Esophagus muscularis mucosa (tissue), 4 donors: ENCODE measurements around the gene MRM2. TPM values are rescaled to one million over a fixed set of nuclear protein-coding genes. Genes with fewer than 3 reads are reported as not detected.

Experiments used
- DNase-seq: peaks from one replicate; pipeline ENCODE4 v3.0.0-alpha.2; 2017; ENCODE audit errors: extremely low spot score
- H3K27ac ChIP-seq, 4 donors: fragments of 200-600 bp; sonication (generic); replicated peaks in 1 of 4; 1 replicate in 3 of 4; 2 replicates in 1 of 4; pipeline ENCODE4 v1.5.1; 2016 to 2019; ENCODE audit warnings: mild to moderate bottlenecking in 1 of 4
- H3K27me3 ChIP-seq, 4 donors: fragments of 200-600 bp; sonication (generic); one replicate each; pipeline versions ENCODE4 v1.5.1 to v1.6.0; 2016 to 2019
- H3K36me3 ChIP-seq, 4 donors: fragments of 200-600 bp; sonication (generic); one replicate each; pipeline ENCODE4 v1.5.1; 2016 to 2019
- H3K4me1 ChIP-seq, 4 donors: fragments of 200-600 bp; sonication (generic); one replicate each; pipeline ENCODE4 v1.5.1; 2016 to 2019
- H3K4me3 ChIP-seq, 4 donors: fragments of 200-600 bp; sonication (generic); 1 replicate in 2 of 4; 2 replicates in 2 of 4; pipeline ENCODE4 v1.5.1; 2016 to 2019; ENCODE audit warnings: mild to moderate bottlenecking in 4 of 4, moderate library complexity in 1 of 4
- H3K9me3 ChIP-seq, 4 donors: fragments of 200-600 bp; sonication (generic); 1 replicate in 3 of 4; 2 replicates in 1 of 4; pipeline ENCODE4 v1.5.1; 2016 to 2019
- EP300 ChIP-seq: sonication (generic); formaldehyde crosslinking; IDR thresholded peaks from one replicate; pipeline ENCODE4 v1.6.1; 2017; ENCODE audit warnings: antibody characterized with exemption
- POLR2A ChIP-seq: fragments of 450-650 bp; IDR thresholded peaks from one replicate; pipeline ENCODE4 v1.6.1; 2017; ENCODE audit warnings: antibody characterized with exemption, moderate library complexity, mild to moderate bottlenecking, low read depth
- POLR2AphosphoS5 ChIP-seq, 2 donors: sonication (generic); formaldehyde crosslinking; IDR thresholded peaks; one replicate each; pipeline ENCODE4 v1.6.1; 2017; ENCODE audit warnings: antibody characterized with exemption in 2 of 2
- WGBS: methylation state at CpG from one replicate; pipeline ENCODE4 v1.1.5; 2018; 5-methylcytosine and 5-hydroxymethylcytosine counted together
- intact Hi-C: fragments of 100-400 bp; cut with DNase I; formaldehyde crosslinking; loops from one replicate; pipeline ENCODE4 v1.15.1; 2023
- total RNA-seq, 4 donors: library from RNA; depleted of rRNA; stranded (reverse); fragments of >200 nt; gene quantifications; one replicate each; pipeline versions ENCODE4 v1.1.0 to v1.2.1, GENCODE V29; 2016
- TF ChIP-seq, protein P1 (sequence below), 3 experiments: fragments of 200-600 bp in 2 of 3; fragments of 450-650 bp in 1 of 3; sonication (generic) in 2 of 3; IDR thresholded peaks; one replicate each; pipeline ENCODE4 v1.5.1; 2017 to 2019; ENCODE audit warnings: antibody characterized with exemption in 3 of 3, mild to moderate bottlenecking in 2 of 3, moderate library complexity in 1 of 3

The MRM2 gene
- total RNA-seq, 4 donors from 2014 or later = 13.3 to 20.3 (median 16.5) TPM

DNA sequence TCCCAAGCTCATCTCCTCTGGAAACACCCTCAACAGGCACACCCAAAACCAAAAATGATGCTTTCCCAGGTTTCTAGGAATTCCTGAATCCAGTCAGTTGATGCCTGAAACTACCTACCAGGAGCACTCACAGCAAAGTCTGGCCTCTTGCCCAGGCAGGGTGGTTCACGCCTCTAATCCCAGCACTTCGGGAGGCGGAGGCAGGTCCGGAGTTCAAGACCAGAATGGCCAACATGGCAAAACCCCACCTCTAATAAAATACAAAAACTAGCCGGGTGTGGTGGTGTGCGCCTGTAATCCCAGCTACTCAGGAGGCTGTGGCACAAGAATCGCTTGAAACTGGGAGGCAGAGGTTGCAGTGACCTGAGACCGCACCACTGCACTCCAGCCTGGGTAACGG is 11.1 kb downstream of the MRM2 start:
- Histone ChIP-seq H3K4me3 (no peak overlapping the region), H3K9me3 (no peaks in the 10 kb centered on the region), H3K36me3 (peaks cover 19 to 59% (median 50%) of the 10 kb centered on the region in 4 donors), H3K4me1 (peaks cover 24 to 45% (median 34%) of the 10 kb centered on the region in 4 donors), H3K27ac (no peak overlapping the region), H3K27me3 (no peaks in the 10 kb centered on the region)
- WGBS = 90% methylated on average over 9 of the region's 9 CpGs
- no peak for DNase-seq
- TF ChIP-seq EP300 (no peak), POLR2AphosphoS5 (IDR thresholded peaks at IDR 0.05) (no peak)
- intact Hi-C loops = no loop called here

DNA sequence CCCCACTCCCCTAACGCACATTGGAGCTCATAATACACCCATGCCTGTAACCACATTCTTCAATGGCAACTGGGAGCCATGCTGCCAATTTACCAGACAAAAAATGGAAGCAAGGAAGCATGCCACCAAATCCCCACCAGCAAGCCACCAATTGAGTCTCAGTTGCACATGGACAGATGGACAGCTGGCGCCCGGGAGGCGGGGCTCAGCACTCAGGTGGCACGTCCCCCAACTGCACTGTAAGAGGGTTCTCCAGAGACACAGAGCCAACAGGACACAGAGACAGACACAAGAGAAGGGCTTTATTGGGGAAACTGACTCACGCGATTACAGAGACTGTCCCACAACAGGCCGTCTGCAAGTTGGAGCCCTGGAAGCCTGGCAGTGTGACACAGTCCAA is 11.8 kb downstream of the MRM2 start:
- intact Hi-C loops = no loop called here
- Histone ChIP-seq H3K36me3 (peaks cover 21 to 59% (median 53%) of the 10 kb centered on the region in 4 donors), H3K27me3 (no peaks in the 10 kb centered on the region), H3K27ac (no peak overlapping the region), H3K9me3 (no peaks in the 10 kb centered on the region), H3K4me1 (peaks cover 24 to 45% (median 34%) of the 10 kb centered on the region in 4 donors), H3K4me3 (no peak overlapping the region)
- no peak for DNase-seq
- no peak for TF ChIP-seq POLR2A
- TF ChIP-seq, protein P1, sequence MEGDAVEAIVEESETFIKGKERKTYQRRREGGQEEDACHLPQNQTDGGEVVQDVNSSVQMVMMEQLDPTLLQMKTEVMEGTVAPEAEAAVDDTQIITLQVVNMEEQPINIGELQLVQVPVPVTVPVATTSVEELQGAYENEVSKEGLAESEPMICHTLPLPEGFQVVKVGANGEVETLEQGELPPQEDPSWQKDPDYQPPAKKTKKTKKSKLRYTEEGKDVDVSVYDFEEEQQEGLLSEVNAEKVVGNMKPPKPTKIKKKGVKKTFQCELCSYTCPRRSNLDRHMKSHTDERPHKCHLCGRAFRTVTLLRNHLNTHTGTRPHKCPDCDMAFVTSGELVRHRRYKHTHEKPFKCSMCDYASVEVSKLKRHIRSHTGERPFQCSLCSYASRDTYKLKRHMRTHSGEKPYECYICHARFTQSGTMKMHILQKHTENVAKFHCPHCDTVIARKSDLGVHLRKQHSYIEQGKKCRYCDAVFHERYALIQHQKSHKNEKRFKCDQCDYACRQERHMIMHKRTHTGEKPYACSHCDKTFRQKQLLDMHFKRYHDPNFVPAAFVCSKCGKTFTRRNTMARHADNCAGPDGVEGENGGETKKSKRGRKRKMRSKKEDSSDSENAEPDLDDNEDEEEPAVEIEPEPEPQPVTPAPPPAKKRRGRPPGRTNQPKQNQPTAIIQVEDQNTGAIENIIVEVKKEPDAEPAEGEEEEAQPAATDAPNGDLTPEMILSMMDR (IDR thresholded peaks at IDR 0.05) = no peak
- TF ChIP-seq POLR2AphosphoS5 (IDR thresholded peaks at IDR 0.05) = no peak
- TF ChIP-seq EP300 = no peak
- WGBS = 94% methylated on average over 5 of the region's 8 CpGs

DNA sequence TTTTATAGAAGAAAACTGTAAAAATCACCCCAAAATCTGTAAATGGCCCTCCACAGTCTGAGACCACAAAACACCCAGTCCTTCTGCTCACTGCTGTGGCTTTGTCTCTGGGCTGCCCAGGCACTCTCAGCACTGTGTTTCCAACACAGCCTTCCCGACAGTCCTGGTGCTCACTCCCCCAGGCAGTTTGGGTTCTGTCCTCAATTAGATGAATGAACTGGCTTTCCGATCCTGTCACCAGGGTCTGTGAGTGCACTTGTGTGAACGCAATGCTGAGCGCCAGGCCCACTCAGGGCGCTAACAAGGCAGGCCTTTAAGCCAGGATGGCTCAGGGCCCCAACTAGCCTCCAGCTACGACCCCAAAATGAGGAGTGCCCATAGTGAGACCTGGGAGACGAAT is 12.5 kb downstream of the MRM2 start:
- whole genome bisulfite sequencing = 96% methylated on average over 7 of the region's 7 CpGs
- no peak overlapping the region for H3K27ac ChIP-seq
- no peaks in the 10 kb centered on the region for H3K9me3 ChIP-seq
- H3K4me3 ChIP-seq = no peak overlapping the region
- intact Hi-C loops = no loop called here
- no peak for TF ChIP-seq POLR2AphosphoS5 (IDR thresholded peaks at IDR 0.05)
- no peak for TF ChIP-seq EP300
- TF ChIP-seq, protein P1 (IDR thresholded peaks at IDR 0.05) = no peak
- no peak for TF ChIP-seq POLR2A
- DNase-seq = no peak
- peaks cover 24 to 45% (median 34%) of the 10 kb centered on the region in 4 donors for H3K4me1 ChIP-seq
- H3K36me3 ChIP-seq = peaks cover 18 to 59% (median 53%) of the 10 kb centered on the region in 4 donors
- no peaks in the 10 kb centered on the region for H3K27me3 ChIP-seq

DNA sequence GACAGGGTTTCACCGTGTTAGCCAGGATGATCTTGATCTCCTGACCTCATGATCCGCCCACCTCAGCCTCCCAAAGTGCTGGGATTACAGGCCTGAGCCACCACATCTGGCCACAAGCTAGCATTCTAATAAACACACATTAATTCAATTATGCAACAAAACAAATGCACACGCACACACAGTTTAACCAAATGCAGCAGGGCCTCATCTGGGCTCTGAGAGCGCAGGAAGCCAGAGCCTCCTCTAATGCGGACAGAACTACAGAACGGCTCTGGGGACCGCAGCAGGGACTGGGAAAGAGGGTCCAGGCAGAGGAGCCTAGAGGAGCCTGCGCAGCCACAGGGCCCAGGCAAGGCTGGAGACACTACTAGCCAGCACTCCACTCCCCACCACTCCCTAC is 13.1 kb downstream of the MRM2 start:
- Histone ChIP-seq H3K27ac (no peak overlapping the region), H3K4me3 (no peak overlapping the region), H3K27me3 (no peaks in the 10 kb centered on the region), H3K36me3 (peaks cover 16 to 60% (median 53%) of the 10 kb centered on the region in 4 donors), H3K9me3 (no peaks in the 10 kb centered on the region), H3K4me1 (peaks cover 24 to 43% (median 36%) of the 10 kb centered on the region in 4 donors)
- no peak for TF ChIP-seq POLR2AphosphoS5 (IDR thresholded peaks at IDR 0.05)
- TF ChIP-seq, protein P1 (IDR thresholded peaks at IDR 0.05) = no peak
- no peak for TF ChIP-seq EP300
- no peak for TF ChIP-seq POLR2A
- 85% methylated on average over 8 of the region's 8 CpGs for WGBS
- intact Hi-C loops = no loop called here
- no peak for DNase-seq

DNA sequence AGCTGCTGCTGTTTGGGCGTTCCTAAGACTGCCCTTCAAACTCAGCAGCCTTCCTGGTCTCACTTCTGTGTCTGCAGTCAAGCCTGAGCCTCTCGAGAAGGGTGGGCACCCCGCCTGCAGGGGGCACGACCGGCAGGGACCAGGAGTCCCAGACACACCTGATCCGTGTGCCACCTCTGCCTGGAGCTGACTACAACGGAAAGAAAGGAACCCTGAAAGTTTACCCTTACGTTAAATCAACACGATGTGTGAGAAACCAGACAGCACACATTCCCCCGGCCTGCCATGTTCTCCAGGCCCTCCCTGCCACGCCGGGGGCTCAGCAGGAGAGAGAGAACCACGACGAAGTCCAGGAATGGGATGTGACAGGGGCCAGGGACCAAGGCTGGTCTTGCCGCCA is 14.3 kb downstream of the MRM2 start:
- peaks cover 18 to 37% (median 29%) of the 10 kb centered on the region in 4 donors for H3K4me1 ChIP-seq
- no peak overlapping the region for H3K27ac ChIP-seq
- peaks cover 16 to 71% (median 64%) of the 10 kb centered on the region in 4 donors for H3K36me3 ChIP-seq
- no peak for DNase-seq
- no peaks in the 10 kb centered on the region for H3K9me3 ChIP-seq
- H3K4me3 ChIP-seq = no peak overlapping the region
- WGBS = 91% methylated on average over 13 of the region's 15 CpGs
- TF ChIP-seq EP300 (no peak), POLR2A (no peak), POLR2AphosphoS5 (IDR thresholded peaks at IDR 0.05) (no peak)
- TF ChIP-seq, protein P1 (IDR thresholded peaks at IDR 0.05) = no peak
- intact Hi-C loops = no loop called here
- H3K27me3 ChIP-seq = no peaks in the 10 kb centered on the region
